ENCODE measurements around the gene CMIP.
A peak's percentile ranks its signal among the peaks of the same experiment; 100 is the strongest.

The CMIP gene

DNA sequence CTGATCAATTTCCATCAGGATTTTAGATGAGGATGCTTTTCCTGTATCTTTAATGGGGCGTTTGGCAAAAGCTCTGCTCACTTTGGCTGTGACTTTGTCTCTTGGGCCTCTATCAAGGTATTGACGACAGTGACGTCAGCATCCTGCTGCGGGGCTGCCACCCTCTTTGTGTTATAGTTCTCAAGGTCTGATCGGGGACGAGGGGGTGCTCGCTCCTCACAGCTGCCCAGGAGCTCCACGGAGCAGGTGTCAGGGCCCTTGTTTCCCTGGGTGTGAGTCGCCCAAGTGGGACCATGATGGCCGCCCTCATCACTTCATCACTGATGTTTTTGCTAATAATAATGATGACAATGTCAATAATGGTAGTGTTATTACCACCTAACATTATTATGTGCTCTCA, 65.4 kb downstream of the CMIP start:
- H3K4me3 ChIP-seq: no peak overlapping the region
- H3K9ac ChIP-seq: no peak overlapping the region
- H3K36me3 ChIP-seq: peaks cover 0 to 40% (median 19%) of the 10 kb centered on the region in 11 experiments; a peak in 19 of 22 replicates
- H3K27ac ChIP-seq: no peak overlapping the region
- no peaks in the 10 kb centered on the region for H3K9me3 ChIP-seq (replicated peaks in 1 of 11)
- no peak overlapping the region; a peak in 1 of 22 replicates for H3K4me2 ChIP-seq
- H4K20me1 ChIP-seq: peaks cover 95 to 100% (median 100%) of the 10 kb centered on the region in 11 experiments
- peaks cover 72 to 99% (median 92%) of the 10 kb centered on the region in 10 experiments for H3K4me1 ChIP-seq
- TF ChIP-seq Cebpa-rat (IDR thresholded peaks at IDR 0.05): no peak
- H3K27me3 ChIP-seq: no peaks in the 10 kb centered on the region

DNA sequence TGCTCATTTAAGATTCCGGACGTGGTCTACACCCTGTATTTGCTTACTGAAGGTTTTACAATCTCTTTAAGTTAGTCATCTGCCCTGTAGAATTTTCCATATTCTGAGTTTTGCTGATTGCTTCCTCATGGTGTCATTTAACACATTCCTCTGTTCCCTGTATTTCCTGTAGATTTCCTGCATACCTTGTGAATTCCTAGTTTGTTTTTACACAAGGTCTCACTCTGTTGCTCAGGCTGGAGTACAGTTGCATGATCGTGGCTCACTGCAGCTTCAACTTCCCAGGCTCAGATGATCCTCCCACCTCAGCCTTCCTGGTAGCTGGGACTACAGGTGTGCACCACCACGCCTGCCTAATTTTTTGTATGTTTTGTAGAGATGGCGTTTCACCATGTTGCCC, 66.8 kb downstream of the CMIP start:
- Histone ChIP-seq H3K4me1 (peaks cover 78 to 99% (median 90%) of the 10 kb centered on the region in 10 experiments), H3K27me3 (no peaks in the 10 kb centered on the region), H3K4me3 (no peak overlapping the region), H3K36me3 (peaks cover 7 to 52% (median 26%) of the 10 kb centered on the region in 11 experiments), H3K9ac (no peak overlapping the region), H4K20me1 (peaks cover 97 to 100% (median 100%) of the 10 kb centered on the region in 11 experiments), H3K4me2 (peak overlapping the region; percentile 8 to 99 (median 89); a peak in 19 of 22 replicates), H3K27ac (no peak overlapping the region), H3K9me3 (replicated peaks in 1 of 11) (no peaks in the 10 kb centered on the region)
- TF ChIP-seq Cebpa-rat (IDR thresholded peaks at IDR 0.05): no peak

DNA sequence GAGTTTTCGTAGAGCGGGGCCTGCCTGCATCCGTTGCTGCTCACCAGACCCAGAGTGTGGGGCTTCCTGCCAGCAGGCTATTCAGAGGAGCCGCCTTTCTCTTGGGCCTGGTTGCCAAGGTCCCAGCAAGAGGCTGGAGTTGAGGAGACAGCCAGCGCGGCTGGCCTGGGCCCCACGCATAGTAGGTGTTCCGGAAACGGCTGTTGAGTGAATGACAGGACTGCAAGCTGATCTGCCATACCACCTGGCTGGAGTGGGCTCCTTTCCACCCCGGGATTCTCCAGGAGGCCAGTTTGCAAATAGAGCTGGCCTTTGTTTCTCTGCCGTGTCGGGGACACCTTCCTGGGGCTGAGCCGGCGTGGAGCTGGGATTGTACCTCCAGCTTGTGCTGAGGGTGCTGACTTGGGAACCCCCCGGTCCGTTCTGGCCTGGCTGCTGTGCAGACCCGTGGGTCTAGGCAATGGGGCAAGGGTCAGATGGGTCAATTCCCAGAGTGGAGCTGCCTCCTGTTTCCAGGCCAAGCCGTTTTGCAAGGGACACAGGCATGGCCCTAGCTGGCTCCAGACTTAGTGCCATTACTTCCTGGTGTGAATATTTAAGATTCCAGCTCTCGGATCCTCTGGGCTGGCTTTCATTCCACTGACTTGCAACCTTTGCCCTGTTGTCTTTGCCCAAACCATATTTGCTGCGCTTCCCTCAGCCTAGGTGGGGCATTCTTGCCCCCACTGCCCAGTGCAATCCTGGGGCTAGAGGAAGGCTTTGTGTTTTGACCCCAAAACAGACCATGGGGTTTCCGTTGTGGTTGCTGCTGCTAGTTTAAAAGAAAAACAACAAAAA, 68.8 kb downstream of the CMIP start:
- peak overlapping the region; percentile 36 to 68 (median 61); a peak in 21 of 22 replicates for H3K9ac ChIP-seq

DNA sequence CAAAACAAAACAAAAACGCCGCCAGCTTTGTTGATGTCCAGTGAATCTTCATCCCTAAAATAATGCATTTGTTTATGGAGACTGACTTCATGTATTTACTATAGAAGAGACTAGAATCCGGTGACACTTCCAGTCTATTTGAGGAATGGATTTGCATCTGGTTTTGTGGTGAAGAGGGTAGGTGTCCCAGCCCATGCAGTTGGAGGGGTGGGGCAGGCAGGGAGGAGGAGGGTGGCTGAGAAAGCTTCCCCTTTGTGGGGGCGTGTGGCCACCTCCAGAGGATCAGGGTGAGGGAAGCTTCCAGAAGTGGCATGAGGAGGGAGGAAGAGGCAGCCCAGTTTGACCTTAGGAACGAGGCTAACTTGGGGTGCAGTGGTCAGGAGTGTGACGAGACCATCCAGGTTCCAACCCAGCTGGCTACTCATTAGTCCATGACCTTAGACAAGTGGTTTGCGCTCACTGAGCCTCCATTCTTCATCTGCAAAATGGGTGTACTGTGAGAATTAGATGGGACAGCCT, 69.5 kb downstream of the CMIP start:
- no peak for TF ChIP-seq Cebpa-rat (IDR thresholded peaks at IDR 0.05)
- H3K27ac ChIP-seq: peak overlapping the region in 10 of 11 experiments; percentile 62 to 78 (median 68); a peak in 20 of 22 replicates
- H3K4me3 ChIP-seq: peak overlapping the region in 9 of 10 experiments; percentile 21 to 54 (median 35); a peak in 13 of 20 replicates
- peaks cover 71 to 88% (median 81%) of the 10 kb centered on the region in 10 experiments for H3K4me1 ChIP-seq
- H3K4me2 ChIP-seq: peak overlapping the region; percentile 87 to 99 (median 95)
- peaks cover 98 to 100% (median 100%) of the 10 kb centered on the region in 11 experiments for H4K20me1 ChIP-seq
- H3K27me3 ChIP-seq: no peaks in the 10 kb centered on the region
- peak overlapping the region in 10 of 11 experiments; percentile 53 to 68 (median 62); a peak in 17 of 22 replicates for H3K9ac ChIP-seq
- no peaks in the 10 kb centered on the region for H3K9me3 ChIP-seq (replicated peaks in 1 of 11)
- peaks cover 27 to 63% (median 45%) of the 10 kb centered on the region in 11 experiments for H3K36me3 ChIP-seq

More for the DNA sequence above, 68.8 kb downstream of the CMIP start:
- no peaks in the 10 kb centered on the region for H3K9me3 ChIP-seq (replicated peaks in 1 of 11)
- peaks cover 70 to 88% (median 81%) of the 10 kb centered on the region in 10 experiments for H3K4me1 ChIP-seq
- no peak for TF ChIP-seq Cebpa-rat (IDR thresholded peaks at IDR 0.05)
- H4K20me1 ChIP-seq: peaks cover 98 to 100% (median 100%) of the 10 kb centered on the region in 11 experiments
- no peaks in the 10 kb centered on the region for H3K27me3 ChIP-seq
- H3K4me3 ChIP-seq: peak overlapping the region in 9 of 10 experiments; percentile 21 to 54 (median 35); a peak in 16 of 20 replicates
- peak overlapping the region; percentile 87 to 99 (median 95) for H3K4me2 ChIP-seq
- peaks cover 27 to 66% (median 46%) of the 10 kb centered on the region in 11 experiments for H3K36me3 ChIP-seq
- peak overlapping the region; percentile 37 to 78 (median 66) for H3K27ac ChIP-seq

DNA sequence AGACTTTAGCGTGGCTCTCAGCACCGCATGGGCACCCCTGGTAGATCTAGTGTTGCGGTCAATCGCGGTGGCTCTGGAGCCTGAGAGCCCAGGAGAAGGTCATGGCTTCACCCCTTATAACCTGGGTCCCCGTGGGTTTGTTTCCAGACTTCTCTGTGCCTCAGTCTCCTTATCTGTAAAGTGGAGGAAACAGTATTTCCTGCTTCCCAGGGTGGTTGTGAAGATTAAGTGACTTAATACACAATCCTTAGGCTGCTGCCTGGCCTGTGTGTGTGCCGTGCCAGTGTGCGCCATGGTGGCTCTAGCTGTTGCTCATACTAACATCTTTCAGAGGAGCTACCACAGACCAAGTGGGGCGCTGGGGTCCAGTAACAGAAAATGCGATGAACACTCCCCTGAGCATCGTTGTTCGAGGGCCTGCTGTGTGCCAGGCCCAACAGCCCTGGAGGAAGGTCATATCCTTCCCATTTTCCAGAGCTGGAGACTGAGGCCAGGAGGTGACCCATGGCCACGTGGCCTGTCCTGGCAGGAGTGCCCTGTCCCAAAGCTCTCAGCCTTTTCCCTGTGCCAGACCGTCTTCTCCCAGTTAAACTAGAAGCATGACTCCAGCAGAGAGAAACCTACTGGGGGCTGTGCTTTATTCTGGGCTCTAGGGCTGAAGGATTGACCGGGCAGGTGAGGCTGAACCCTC, 70.1 kb downstream of the CMIP start:
- Histone ChIP-seq H3K4me1 (peaks cover 71 to 89% (median 81%) of the 10 kb centered on the region in 10 experiments), H4K20me1 (peaks cover 98 to 100% (median 100%) of the 10 kb centered on the region in 11 experiments), H3K9ac (peak overlapping the region in 3 of 11 experiments; percentile 6 to 64 (median 28); a peak in 2 of 22 replicates), H3K4me3 (no peak overlapping the region), H3K36me3 (peaks cover 27 to 57% (median 38%) of the 10 kb centered on the region in 11 experiments), H3K27me3 (no peaks in the 10 kb centered on the region), H3K27ac (peak overlapping the region in 7 of 11 experiments; percentile 62 to 78 (median 71); a peak in 9 of 22 replicates), H3K4me2 (peak overlapping the region; percentile 87 to 99 (median 95)), H3K9me3 (replicated peaks in 1 of 11) (no peaks in the 10 kb centered on the region)
- TF ChIP-seq Cebpa-rat (IDR thresholded peaks at IDR 0.05): no peak

DNA sequence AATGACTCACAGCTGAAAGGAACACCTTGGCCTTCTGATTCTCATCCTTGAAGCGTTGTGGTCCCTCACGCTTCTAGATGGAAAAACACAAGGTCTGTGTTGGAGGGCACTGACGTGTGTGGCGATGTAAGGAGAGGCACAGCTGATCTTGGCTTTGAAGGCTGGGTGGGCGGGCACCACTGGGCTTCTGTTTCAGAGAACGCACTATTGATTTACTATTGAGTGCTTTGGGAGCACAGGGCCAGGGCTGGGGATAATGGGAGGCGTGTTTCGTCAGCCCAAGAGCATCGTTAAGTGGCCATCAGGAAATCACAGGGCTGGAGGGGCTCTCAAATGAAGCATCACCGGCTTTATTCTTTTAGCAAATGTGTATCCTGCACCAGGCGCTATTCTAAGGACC, 70.7 kb downstream of the CMIP start:
- H3K36me3 ChIP-seq: peaks cover 27 to 51% (median 33%) of the 10 kb centered on the region in 11 experiments
- peak overlapping the region in 1 of 11 experiments; percentile 12; a peak in 1 of 22 replicates for H3K27ac ChIP-seq
- no peaks in the 10 kb centered on the region for H3K9me3 ChIP-seq (replicated peaks in 1 of 11)
- no peaks in the 10 kb centered on the region for H3K27me3 ChIP-seq
- H4K20me1 ChIP-seq: peaks cover 98 to 100% (median 100%) of the 10 kb centered on the region in 11 experiments
- H3K9ac ChIP-seq: 0 out of 22 replicates have a peak overlapping the region, but pooled peaks of 1 of the 11 experiments have one; percentile 28
- TF ChIP-seq Cebpa-rat (IDR thresholded peaks at IDR 0.05): no peak
- H3K4me1 ChIP-seq: peaks cover 77 to 89% (median 83%) of the 10 kb centered on the region in 10 experiments
- no peak overlapping the region for H3K4me3 ChIP-seq
- peak overlapping the region; percentile 87 to 99 (median 95) for H3K4me2 ChIP-seq

DNA sequence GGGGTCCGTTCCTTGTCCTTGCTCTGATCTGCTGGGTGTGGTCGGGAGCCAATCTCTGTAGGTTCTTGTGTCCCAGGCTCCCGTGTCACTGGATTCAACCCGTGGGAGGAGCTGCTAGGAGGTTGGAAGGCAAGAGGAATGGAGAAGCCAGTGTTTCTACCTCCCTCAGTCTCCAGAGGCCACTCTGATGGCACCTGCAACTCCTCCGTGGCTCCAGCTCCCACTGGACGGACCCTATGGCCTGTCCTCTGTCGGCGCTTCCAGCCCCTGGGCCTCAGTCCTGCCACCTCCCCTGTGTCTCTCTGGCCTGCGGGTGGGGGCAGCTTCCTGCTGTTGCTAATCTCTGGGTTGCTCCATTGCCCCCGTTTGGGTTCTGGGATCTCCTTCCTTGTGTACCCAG, 71.1 kb downstream of the CMIP start:
- Histone ChIP-seq H3K27me3 (no peaks in the 10 kb centered on the region), H3K4me3 (no peak overlapping the region), H3K36me3 (peaks cover 27 to 50% (median 30%) of the 10 kb centered on the region in 11 experiments), H3K4me2 (peak overlapping the region in 10 of 11 experiments; percentile 87 to 99 (median 95); a peak in 15 of 22 replicates), H3K9me3 (replicated peaks in 1 of 11) (no peaks in the 10 kb centered on the region), H3K9ac (no peak overlapping the region), H3K27ac (peak overlapping the region in 1 of 11 experiments; percentile 12; a peak in 1 of 22 replicates), H3K4me1 (peaks cover 82 to 91% (median 85%) of the 10 kb centered on the region in 10 experiments), H4K20me1 (peaks cover 98 to 100% (median 100%) of the 10 kb centered on the region in 11 experiments)
- TF ChIP-seq Cebpa-rat (IDR thresholded peaks at IDR 0.05): no peak

DNA sequence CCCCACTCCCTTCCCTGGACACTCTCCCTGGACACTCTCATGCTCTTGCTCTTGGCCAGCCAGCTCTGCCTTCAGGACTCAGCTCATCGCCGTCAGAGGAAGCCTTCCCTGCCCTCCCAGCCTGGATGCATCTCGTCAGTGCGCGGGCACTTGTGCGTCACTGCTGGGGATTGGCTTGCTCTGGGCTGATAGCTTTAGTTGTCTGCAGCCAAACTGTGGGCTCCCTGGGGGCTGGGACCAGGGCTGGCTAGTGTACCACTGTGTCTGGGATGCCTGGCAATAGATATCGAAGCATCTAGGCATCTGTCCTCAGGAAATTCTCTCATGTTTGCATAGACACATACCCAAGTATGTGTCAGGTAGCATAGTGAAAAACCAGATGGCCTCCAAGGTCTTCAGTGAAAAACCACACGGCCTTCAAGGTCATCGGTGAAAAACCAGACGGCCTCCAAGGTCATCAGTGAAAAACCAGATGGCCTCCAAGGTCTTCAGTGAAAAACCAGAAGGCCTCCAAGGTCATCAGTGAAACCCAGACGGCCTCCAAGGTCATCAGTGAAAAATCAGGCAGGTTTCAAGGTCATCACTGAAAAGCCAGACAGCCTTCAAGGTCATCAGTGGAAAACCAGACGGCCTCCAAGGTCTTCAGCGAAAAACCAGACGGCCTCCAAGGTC, 72.0 kb downstream of the CMIP start:
- H3K27me3 ChIP-seq: no peaks in the 10 kb centered on the region
- H3K9ac ChIP-seq: no peak overlapping the region
- peak overlapping the region in 4 of 11 experiments; percentile 14 to 43 (median 28); a peak in 6 of 22 replicates for H3K27ac ChIP-seq
- peaks cover 98 to 100% (median 100%) of the 10 kb centered on the region in 11 experiments for H4K20me1 ChIP-seq
- peaks cover 80 to 91% (median 88%) of the 10 kb centered on the region in 10 experiments for H3K4me1 ChIP-seq
- no peak for TF ChIP-seq Cebpa-rat (IDR thresholded peaks at IDR 0.05)
- H3K4me3 ChIP-seq: no peak overlapping the region
- H3K9me3 ChIP-seq (replicated peaks in 1 of 11): no peaks in the 10 kb centered on the region
- H3K36me3 ChIP-seq: peaks cover 27 to 47% (median 28%) of the 10 kb centered on the region in 11 experiments
- no peak overlapping the region for H3K4me2 ChIP-seq
